AG10803 (cell line): ENCODE results near the gene RAB41.

Experiments used
- DNase-seq: peaks from one replicate; pipeline ENCODE4 v3.0.0; 2010; ENCODE audit warnings: low read depth
- H3K4me3 ChIP-seq: 2 replicates; pipeline ENCODE4 v1.5.1; 2011; ENCODE audit warnings: mild to moderate bottlenecking, low read length, control low read depth
- CTCF ChIP-seq: conservative IDR thresholded peaks from 2 replicates; pipeline ENCODE4 v1.5.1; 2011; ENCODE audit warnings: mild to moderate bottlenecking, low read length, control low read depth, inconsistent platforms

RAB41 gene

GRCh38 chrX:70324326-70324725 is 42.4 kb downstream of the RAB41 start:
- DNase-seq: no peak
- TF ChIP-seq CTCF: no peak
- H3K4me3 ChIP-seq: no peak overlapping the region

GRCh38 chrX:70331161-70331560 is 49.2 kb downstream of the RAB41 start:
- H3K4me3 ChIP-seq: no peak overlapping the region
- peak; percentile 57 for DNase-seq
- TF ChIP-seq CTCF: no peak

DNA sequence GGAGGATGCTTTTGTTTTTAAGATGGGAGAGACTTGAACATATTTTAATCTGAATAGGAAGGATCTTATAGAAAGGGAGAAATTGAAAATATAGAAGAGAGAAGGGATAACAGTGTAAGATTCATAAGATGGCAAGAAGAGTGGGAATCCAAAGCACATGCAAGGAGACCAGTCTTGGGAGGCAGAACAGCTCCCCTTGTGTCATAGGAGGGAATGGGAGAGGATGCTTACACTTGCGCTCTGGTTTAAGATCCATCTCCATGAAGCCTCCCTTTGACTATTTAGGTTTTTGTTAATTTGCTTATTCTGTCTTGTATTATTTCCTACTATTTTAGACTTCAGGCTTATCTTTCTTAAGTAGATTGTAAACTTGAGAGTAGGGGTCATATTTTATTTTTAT is 50.6 kb downstream of the RAB41 start:
- DNase-seq: no peak
- H3K4me3 ChIP-seq: no peak overlapping the region
- peak; percentile 11; the same call in 1 of the 2 replicates for TF ChIP-seq CTCF
